HG03521 (cell line): Measurements from ENCODE around the gene NDUFAF8.

Experiments used
- ATAC-seq: cut with Tn5 transposase; IDR thresholded peaks from one replicate; pipeline ENCODE4 v1.9.1; 2021; ENCODE audit warnings: mild to moderate bottlenecking, moderate library complexity; ENCODE audit not compliant: unreplicated experiment

Gene NDUFAF8

DNA sequence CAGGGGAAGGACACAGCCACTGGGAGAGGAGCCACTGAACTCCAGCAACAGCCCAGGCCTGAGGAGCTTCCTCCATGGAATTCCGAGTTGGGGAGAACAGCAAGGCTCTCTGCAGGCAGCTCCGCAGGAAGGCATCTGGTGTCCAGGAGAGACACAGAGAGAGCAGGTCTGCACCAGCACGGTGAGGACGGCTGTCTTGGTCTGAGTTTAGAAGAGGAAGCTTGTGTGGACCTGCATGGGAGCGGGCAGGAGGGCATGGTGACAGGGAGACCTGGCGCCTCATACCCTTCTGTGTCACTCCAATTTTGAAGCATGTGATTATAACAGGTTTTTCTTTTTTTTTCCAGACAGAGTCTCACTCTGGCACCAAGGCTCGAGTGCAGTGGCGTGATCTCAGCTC lies 49.6 kb downstream of the NDUFAF8 start:
- ATAC-seq = no peak

DNA sequence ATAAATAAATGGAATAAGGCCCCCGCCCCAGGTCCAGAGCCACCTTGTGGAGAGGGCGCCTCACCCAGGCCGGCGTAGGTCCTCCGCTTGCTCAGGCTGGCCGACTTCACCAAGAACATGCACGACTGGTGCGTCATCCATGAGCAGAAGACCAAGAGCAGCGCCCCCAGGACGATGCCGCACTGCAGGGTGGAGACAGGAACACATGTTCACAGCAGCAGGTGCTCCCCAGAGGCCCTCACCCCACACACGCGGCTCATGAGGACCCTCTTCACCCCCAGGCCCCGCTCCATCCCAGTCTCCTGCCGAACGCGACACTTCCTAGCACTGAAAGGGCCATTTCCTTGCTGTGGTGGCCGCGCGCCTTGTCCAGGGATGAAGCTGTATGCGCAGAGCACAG lies 50.5 kb downstream of the NDUFAF8 start:
- no peak for ATAC-seq

DNA sequence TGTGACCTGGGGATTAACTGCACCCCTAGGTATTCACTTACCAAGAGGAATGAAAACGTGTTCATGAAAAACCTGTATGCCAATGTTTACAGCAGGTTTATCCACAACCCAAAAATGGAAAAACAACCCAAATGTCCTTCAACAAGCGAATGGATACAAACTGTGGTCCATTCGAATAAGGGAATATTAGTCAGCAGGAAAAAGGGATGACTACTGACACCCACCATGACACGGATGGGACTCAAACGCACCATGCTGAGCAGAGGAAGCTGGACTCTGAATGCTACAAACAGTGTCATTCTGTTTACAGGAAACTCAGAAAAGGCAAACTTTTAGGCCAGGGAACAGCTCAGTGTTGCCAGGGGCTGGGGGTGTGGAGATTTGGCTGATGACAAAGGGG lies 51.1 kb downstream of the NDUFAF8 start:
- ATAC-seq = no peak
